Fibroblast of skin of back (primary cell): Measurements from ENCODE around the gene PRAME. TPM values are rescaled to one million over a fixed set of nuclear protein-coding genes. Genes with fewer than 3 reads are reported as not detected.
"Not testable (repeated sequence)": the region's sequence is repeated elsewhere in the genome, so short reads cannot be mapped to it uniquely, and the experiment has no call there.

Source experiments
- DNase-seq: peaks from one replicate; pipeline ENCODE4 v3.0.0-alpha.2; 2013
- polyA plus RNA-seq, 2 experiments: library from polyadenylated mRNA; unstranded; fragments of 120-200 nt; gene quantifications; one replicate each; pipeline ENCODE4 v1.2.1, GENCODE V29; 2013; ENCODE audit not compliant: insufficient read length in 2 of 2

PRAME gene
- polyA plus RNA-seq (2013, experiment 1 of 2; ENCODE audit: insufficient read length), result 0.25 TPM
- polyA plus RNA-seq (2013, experiment 2 of 2; ENCODE audit: insufficient read length), result 0.40 TPM

GRCh38 chr22:22558972-22559603 lies at the start of gene PRAME:
Gene PRAME (minus strand): TSS chr22:22559265. CDS start chr22:22556832, 2,433 bp downstream.
- DNase-seq, result peak; percentile 31

- DNase-seq, result not testable (repeated sequence)
These were observed 49.0 kb upstream of the PRAME start for GRCh38 chr22:22608022-22608421.

- DNase-seq, result no peak
These were observed 46.0 kb upstream of the PRAME start for GRCh38 chr22:22605074-22605404.

- DNase-seq, result no peak
These were observed 45.4 kb upstream of the PRAME start for GRCh38 chr22:22604326-22605073.

- DNase-seq, result no peak
These were observed 44.4 kb upstream of the PRAME start for GRCh38 chr22:22603470-22603947.

- no peak for DNase-seq
These were observed 41.6 kb upstream of the PRAME start for GRCh38 chr22:22600531-22601261.

GRCh38 chr22:22599248-22599647 lies 40.2 kb upstream of the PRAME start:
- DNase-seq, result no peak

GRCh38 chr22:22598144-22598543 lies 39.1 kb upstream of the PRAME start:
- DNase-seq, result no peak

GRCh38 chr22:22595001-22595835 lies 36.2 kb upstream of the PRAME start:
- no peak for DNase-seq

GRCh38 chr22:22593964-22594656 lies 35.0 kb upstream of the PRAME start:
- DNase-seq, result peak; percentile 47

GRCh38 chr22:22593250-22593649 lies 34.2 kb upstream of the PRAME start:
- DNase-seq, result no peak

GRCh38 chr22:22591348-22592299 lies 32.6 kb upstream of the PRAME start:
- DNase-seq, result no peak

GRCh38 chr22:22590136-22590891 lies 31.2 kb upstream of the PRAME start:
- no peak for DNase-seq

- no peak for DNase-seq
These were observed 29.6 kb upstream of the PRAME start for GRCh38 chr22:22588485-22589164.

- DNase-seq, result no peak
These were observed 28.6 kb upstream of the PRAME start for GRCh38 chr22:22587577-22588188.

GRCh38 chr22:22584722-22585121 lies 25.7 kb upstream of the PRAME start:
- DNase-seq, result no peak

- no peak for DNase-seq
These were observed 24.0 kb upstream of the PRAME start for GRCh38 chr22:22583030-22583429.

- DNase-seq, result not testable (repeated sequence)
These were observed 22.5 kb upstream of the PRAME start for GRCh38 chr22:22581524-22581923.
